Ammon's horn (tissue), 1 donor: Measurements from ENCODE around the gene IL16.
A peak's percentile ranks its signal among the peaks of the same experiment; 100 is the strongest.

Source experiments
- DNase-seq: peaks from one replicate; pipeline ENCODE4 v3.0.0-alpha.2; 2016; ENCODE audit warnings: low spot score

The IL16 gene

DNA sequence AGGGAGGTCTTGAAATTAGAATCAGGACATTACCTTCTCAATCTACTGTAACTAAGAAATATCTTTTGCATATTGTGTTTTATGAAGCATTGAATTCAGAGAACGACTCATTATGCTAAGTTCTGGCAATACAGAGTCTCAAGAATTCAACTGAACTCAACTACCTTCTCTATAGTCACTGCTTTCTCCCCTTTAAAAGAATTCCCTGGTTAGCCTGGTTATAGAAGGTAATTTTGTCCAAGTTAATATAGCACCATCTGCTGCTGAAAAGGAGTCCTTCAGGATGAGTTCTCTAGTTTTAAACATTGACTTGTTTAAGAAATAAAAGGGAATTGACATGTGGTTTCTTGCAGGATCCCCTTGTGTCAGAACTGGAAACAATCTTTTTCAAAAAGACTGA is 60.2 kb downstream of the IL16 start:
- DNase-seq: no peak

DNA sequence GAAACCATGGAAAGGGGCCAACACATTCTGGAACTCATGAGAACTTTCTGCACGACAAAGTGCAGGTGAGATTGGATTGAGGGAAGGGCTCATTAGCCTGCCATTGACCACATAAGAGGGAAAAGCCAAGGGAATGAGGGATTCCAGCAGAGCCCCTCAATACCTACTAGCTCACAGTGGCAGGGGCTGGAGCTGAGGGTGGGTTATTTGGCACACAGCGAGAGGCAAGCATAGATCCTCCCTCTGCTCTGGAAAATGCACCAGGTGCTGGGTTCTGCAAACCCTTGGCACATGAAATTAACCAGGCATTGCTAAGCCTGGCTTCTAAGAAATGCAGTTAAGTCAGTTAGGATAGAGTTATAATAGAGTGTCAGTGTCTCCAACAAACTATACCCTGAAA is 60.8 kb downstream of the IL16 start:
- no peak for DNase-seq

DNA sequence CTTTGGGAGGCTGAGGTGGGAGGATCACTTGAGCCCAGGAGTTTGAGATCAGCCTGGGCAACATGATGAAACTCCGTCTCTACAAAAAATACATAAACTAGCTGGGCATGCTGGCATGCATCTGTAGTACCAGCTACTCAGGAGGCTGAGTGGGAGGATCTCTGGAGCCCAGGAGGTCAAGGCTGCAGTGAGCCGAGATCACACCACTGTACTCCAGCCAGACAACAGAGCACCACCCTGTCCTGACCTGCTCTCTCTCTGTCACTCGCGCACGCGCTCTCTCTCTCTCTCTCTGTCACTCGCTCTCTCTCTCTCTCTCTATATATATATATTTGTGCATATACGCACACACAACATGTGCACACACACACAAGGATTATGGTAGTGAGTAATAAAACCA is 61.8 kb downstream of the IL16 start:
- DNase-seq: no peak

DNA sequence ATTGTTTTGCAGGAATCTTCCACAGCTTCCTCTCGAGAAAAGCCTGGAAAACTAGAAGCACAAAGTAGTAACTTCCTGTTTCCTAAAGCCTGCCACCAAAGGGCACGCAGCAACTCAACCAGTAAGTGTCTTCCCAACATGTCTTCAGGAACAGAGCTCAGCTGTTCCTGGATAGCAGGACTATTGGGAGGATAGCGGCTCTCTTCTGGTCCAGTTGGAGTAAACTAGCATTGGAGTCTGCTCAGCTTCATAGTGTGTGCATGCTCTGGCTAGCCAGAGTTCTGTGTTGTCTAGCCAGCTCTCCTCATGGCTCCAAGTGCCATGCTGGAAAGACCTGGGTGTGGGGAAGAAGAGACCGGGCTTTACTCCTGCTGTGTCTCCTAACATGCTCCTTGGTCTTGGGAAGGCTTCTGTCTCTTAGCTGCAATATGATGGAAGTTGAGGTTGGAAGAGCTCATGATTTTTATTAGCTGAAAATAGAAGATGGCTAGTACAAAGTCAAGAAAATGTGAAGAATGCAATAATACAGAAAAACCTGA is 63.1 kb downstream of the IL16 start:
- DNase-seq: no peak

DNA sequence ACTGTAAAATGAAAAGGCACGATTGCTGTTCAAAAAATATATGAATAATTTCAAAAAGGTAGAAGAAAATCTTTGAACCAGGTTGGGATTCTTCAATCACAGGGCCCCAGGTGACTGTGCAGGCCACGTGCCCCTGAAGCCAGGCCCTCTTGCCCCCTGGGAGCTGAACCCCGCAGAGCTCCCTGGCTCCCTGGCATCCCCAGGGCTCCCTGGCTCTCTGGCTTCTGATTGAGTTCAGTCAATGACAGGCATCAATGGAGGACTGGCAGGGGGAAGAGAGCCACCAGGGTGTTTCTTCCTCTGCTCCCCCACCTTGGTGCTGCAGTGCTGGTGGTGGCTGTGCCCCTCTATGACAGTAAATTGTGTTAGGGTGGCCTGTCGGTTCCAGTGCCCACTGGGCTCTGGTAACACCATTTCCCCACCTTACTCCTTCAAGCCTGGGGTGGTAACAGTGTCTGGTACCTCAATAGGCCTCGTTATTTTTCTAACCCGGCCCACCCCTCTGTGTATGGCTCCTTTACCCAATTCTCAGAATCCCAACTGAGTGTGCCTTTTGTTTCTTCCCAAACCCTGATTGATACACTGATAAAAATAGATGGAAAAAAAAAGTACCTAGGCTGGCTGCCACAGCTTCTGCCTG is 64.6 kb downstream of the IL16 start:
- no peak for DNase-seq

DNA sequence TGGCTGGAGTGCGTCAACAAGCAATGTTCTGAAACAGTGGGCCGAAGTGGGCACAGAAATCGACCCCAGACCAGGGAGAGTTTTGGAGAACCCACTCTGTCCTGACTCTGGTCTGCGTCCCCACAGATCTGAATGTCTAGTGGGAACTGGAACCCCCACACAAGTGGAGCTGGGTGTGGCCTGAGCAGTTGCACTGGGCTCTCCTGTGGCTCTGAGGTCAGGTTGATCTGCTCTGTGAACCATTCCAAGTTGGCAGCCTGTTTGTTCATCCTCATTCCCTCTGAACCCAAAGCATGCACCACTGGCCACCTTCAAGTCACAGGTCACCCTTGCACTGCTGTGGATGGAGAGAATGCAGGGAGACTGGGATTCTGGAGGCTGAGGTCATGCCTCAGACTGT is 66.8 kb downstream of the IL16 start:
- DNase-seq: no peak

DNA sequence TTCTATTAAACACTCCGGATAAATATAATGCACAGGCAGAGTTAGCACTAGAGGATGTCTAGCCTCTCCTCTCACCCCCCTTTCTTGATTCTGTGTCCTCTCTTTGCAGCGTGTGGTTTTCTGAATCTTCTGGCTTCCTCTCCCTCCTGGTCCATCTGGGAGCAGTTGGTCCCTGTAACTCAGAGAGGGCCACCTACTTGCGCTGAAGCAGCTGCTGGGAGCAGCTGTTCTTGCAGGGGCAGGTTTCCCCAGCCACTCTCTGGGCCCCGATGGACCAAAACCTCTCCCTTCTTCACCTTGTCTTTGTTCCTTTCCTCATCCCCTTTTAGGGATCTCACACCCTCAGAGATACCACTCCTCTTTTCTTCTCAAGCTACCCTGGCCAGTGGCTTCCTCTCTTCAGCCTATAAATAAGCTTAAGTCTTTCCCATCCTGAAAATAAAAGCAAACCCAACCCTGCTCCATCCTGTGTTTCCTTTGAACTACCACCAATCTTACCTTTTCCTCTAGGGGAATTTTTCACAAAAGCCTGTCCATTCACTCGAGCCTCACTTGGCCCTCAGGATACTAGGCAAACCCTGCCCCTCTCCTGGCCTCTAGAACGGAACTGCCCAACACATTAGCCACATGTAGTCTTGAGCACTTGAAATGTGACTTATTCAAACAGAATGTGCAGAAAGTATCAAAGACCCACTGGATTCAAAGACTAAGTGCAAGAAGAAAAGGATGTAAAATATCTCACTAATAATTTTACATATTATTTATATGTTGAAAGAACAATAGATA is 67.6 kb downstream of the IL16 start:
- DNase-seq: no peak

DNA sequence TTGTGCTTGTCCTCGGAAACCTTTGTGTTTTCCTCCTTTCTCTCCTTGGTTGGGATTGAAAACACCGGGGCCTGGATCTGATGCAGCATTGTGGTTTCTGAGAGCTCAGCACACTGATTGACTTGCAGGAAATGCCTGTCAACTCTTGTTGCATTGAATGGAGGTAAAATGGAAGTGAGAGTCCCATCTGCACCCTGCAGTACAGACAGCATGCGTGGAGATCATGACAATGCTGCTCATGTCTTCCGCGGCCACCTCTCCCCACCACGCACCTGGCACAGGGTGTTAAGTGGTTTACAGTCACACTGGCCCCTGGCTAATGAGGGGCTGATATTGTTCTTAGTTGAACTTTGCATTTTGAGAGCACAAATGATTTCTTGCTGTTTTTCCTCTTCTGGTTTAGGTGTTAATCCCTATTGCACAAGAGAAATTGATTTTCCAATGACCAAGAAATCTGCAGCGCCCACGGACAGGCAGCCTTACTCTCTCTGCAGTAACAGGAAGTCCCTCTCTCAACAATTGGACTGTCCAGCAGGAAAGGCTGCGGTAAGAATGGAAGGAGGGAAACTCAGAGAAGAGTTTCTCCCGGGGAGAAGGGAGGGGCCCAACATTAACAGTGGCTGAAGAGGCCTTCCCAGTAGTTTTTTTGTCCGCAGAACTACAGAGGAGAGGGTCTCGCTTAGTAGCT is 68.7 kb downstream of the IL16 start:
- no peak for DNase-seq

DNA sequence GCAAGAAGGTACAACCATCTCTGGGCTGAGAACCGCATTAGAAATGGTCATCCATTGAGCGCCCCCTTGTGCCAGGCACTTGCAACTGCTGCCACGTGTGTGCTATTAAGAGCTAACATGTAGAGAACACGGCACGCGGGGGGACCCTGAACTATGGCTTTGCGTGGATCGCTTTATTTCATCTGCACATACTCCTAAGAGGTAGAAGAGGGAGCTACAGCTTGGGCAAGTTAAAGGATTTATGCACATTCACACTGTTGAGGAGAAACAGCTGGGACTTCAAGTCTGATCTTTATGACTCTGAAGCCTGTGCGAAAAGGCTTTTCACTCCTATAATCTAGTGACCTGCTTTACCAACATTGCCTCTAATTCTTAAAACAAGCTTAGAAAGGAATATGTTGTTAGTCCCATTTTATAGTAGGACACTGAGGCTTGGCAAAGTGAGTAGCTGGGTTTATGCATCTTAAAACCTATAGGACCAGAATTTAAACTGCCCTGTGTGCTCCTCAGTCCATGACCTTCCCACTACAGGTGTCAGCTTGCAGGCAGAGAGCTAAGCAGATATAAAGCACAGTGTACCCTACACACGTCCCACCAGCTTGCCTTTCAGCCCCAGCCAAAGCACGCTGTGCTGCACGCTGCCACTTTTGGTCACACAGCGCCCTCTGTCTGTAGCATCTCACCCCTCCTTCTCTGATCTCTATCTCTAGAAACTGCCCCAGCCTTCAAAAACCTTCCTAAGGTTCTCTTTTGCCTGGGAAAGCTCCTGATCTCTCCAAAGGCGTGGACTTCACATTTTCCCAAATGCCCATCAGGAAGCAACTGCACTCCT is 69.5 kb downstream of the IL16 start:
- peak; percentile 94 for DNase-seq

DNA sequence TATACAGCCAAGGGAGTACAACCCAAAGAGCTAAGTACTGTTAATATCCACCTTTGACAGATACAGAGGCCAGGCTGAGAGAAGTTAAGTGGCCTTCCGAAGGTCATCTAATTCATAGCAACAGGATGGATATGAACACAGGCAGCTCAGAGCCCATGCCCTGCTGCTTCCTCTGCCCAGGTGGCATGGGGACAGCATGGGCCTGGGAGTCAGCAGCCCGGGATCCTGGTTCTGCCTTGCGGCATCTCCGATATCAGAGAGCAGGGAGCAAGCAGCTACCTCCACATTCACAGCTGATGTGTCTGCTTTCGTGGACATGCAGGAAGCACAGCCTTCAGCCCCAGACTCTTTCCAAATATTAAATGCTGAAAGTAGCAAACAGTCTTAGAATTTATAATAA is 71.7 kb downstream of the IL16 start:
- no peak for DNase-seq

DNA sequence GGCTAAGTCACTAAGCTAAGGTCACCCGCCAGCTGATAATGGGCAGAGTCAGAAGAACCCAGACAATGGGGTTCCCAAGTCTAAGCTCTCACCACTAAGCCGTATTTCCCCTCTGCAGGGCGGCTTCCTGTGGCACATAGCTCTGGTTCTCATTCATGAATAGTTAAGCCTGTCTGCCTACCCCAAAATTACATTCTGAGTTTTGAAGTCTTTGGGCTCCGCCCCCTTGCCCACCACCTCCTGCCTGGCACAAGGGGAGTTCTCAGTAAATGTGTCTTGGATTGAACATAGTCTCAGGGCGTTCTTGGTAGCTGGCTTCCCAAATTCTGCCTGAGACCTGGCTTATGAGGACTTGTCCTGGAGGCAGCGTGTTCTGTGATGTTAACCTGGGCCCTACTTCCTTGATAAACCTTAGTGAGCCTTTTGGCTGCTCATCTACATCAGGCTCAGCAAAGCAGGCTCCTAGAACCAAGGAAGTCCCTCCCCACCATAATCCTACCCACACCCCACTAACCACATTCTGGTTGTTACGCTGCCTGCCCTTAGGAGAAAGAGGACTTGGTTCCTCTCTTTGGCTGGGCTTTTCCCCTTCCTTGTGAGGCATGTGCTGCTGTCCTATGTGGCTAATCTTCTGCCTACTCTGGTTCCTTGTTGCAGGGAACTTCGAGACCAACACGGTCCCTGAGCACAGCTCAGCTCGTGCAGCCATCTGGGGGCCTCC is 72.4 kb downstream of the IL16 start:
- no peak for DNase-seq

DNA sequence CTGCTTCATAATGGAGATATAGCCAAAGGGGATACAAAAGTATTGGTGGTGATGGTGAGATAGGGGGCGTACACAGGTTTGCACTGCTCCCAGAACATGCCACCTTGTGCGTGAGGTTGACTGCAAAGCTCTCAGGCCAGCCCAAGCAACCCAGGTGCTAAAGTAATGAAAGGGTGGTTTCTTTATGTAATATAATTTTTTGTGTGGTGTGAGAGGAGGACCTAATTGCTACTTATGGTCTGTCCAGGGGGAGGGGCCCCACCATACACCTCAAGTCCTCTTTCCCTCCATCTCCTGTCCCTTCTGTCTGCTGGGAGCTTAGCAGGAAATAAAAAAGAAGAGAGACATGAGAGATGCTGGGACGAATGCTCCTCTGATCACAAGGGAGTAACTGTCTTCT is 73.5 kb downstream of the IL16 start:
- DNase-seq: no peak

DNA sequence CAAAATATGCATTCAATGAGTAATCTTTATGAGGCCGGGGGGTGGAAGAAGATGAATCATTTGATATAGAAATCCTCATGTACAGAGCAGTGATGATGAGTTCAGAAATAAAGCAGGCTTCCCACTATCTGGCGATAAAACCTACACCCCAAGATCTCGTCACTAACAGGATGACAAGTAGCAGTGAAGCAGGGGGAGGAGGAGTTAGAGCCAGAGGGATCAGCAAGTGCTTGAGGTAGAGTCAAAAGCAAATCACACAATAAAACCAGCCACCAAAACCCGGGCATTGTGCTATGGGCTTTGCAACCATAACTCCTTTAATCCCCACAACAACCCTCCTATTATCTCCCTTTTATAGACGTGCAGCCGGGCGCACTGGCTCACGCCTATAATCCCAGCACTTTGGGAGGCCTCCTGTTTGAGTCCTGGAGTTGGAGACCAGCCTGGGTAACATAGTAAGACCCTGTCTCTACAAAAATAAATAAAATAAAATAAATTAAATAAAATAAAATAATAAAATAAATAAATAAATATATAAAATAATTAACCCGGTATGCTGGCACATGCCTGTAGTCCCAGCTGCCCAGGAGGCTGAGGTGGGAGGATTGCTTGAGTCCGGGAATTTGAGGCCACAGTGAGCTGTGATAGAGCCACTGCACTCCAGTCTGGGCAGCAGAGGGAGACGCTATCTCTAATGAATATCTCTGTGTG is 74.3 kb downstream of the IL16 start:
- no peak for DNase-seq

DNA sequence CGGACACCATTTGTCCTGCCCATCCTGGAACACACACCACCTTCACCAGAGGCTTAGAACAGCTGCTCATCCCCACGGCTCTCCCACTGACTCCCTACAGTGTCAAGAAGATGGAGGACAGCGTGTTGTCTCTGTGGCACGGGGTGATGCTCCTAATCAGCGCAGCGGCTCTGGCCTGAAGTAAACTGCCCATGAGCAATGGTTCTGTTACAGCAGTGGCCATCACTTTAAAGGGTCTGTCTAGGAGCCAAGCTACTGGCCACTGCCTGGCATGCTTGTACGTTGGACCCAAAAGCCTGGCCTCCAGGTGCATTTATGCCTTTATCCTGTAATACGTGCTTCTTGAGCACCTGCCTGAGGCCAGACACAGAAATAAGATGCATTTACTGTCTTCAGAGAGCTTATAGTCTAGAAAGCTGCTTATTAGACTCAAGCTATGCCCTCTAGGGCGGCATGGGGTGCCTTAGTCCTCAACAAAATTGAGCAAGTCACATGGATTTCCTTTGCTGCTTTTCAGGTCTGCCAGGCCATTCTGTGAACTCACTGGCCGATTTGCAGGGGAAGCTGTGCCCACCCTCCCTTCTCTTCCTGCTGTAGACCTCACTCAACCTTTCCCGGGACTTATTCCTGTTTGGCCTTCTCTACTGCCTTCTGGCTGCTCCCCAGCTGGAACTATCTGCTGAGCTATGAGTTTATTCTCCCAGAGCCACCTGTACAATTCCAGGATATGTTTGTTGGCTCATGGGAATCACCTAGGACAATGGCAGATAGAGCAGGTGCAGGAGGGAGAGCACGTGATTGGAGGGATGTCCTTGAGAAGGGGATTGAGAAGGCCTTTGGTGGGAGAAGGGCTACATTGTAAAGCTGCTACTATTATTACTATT is 75.3 kb downstream of the IL16 start:
- no peak for DNase-seq

DNA sequence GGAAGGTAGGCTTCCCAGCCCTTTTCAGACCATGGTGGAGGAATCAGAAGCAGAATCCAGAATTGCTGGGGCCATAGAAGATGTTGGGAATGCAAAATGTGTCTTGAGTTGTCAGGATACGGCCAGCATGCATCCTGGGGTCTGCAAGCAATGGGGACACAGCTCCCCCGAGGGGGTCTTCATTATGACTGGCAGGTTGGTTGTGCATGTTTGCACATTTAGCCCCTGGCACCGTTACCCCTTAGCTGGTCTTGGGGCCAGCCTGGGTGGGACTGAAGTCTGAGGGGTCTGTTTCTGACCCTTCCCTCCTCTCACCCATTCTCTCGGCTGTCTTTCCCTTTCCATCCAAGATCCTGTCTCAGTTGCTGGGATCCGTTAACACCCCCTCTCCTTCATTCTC is 76.5 kb downstream of the IL16 start:
- no peak for DNase-seq

DNA sequence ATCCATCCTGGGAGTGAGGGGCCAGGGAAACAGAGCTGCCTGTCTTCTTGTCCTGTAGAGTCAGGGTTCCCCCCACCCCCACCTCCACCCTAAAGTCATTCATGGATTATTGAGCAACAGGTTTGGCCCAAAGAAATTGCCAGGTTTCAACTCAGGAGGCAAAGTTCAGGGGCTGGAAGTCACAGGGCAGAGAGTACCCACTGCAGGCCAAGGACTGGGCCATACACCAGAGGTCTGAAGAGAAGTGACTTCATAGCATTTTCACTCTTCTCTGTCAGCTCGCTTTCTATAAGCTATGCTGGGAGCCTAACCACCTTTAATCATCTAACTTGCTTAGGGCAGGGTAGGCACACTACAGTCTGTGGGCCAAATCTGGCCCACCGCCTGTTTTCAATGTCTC is 77.2 kb downstream of the IL16 start:
- no peak for DNase-seq

DNA sequence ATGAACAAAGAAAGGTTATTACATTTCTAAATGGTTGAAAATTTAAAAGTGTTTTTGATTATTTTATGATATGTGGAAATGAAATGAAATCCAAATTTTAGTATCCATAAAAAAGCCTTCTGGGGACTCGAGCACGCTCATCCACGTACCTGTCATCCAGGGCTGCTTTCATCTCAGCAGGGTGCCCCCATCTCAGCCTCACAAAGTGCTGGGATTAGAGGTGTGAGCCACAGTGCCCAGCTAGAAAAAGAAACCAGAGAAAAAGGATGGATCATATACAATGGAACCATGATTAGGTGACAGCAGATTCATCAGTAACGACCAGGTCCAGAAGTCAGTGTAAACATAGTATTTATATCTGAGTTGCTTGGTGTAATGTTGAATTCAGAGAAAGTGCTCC is 77.6 kb downstream of the IL16 start:
- no peak for DNase-seq

DNA sequence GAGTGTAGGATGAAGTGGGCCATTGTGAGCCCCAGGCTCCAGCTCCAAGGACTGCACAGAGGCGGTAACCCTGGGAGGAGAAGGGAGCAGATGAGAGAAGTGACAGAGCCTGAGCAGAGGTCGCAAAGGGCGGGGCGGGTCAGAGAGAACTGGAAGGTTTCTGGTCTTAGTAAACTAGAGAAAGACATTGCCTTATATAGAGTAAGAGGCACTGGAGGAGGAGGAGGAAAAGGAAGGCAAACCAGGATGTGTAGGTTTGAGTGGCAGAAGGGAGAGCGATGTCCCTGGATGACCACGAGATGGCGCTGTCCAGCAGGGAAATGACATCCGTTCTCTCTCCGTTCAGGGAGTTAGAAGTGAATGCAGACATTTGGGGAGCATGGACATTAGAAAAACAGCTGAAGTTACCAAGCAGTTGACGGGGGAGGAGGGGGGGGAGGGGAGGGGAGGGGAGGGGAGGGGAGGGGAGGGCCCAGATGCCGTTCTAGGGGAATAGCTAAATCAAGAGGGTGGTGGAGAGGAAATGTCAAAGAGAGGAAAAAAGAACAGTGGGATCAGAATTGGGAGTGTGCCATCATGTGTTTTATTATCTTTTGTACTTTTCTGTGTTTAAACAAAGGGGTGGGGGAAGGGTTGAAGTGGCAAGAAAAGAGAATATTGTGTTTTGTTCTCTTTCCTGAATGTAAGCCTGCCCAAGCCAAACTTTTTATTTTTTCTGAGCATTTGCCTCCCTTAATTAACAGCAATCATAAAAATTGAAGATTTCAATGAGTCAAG is 78.4 kb downstream of the IL16 start:
- DNase-seq: peak; percentile 95
